ENCODE results near the gene CTBP1. TPM values are rescaled to one million over a fixed set of nuclear protein-coding genes. Genes with fewer than 3 reads are reported as not detected.

Gene CTBP1
- total and polyA plus RNA-seq, 2 donors (not counting 1 experiment from before 2014, with no cell fraction given), result 212 to 343 TPM

- Histone ChIP-seq H3K4me1 (ENCODE audit: control insufficient read depth in 2 of 2, insufficient read depth in 2 of 2, low read length in 2 of 2) (peaks cover under 1 to 2% of the 10 kb centered on the region in 2 donors), H3K4me2 (replicated peaks; ENCODE audit: low read depth, low read length, poor library complexity, severe bottlenecking) (no peak overlapping the region), H3K9me3 (ENCODE audit: control extremely low read depth in 1 of 3, control insufficient read depth in 2 of 3, insufficient read depth in 1 of 3, low read length in 2 of 3) (peaks cover 6 to 16% (median 6%) of the 10 kb centered on the region in 3 donors), H3K79me2 (ENCODE audit: control insufficient read depth, insufficient read depth, low read length) (no peaks in the 10 kb centered on the region), H3K27me3 (replicated peaks in 1 of 4; ENCODE audit: control extremely low read depth in 1 of 4, control insufficient read depth in 3 of 4, insufficient read depth in 4 of 4, low read length in 3 of 4) (peaks cover 0 to 11% (median 4%) of the 10 kb centered on the region in 4 experiments), H3K4me3 (ENCODE audit: control extremely low read depth in 1 of 5, extremely low read depth in 1 of 5, insufficient read depth in 1 of 5, low read depth in 2 of 5, low read length in 4 of 5) (no peak overlapping the region), H3K36me3 (replicated peaks in 1 of 2; ENCODE audit: control extremely low read depth in 1 of 2, control insufficient read depth in 1 of 2, extremely low read depth in 1 of 2, insufficient read depth in 2 of 2, low read length in 1 of 2) (no peaks in the 10 kb centered on the region), H4K20me1 (ENCODE audit: control insufficient read depth, insufficient read depth, low read length, poor library complexity, severe bottlenecking) (no peaks in the 10 kb centered on the region), H3K27ac (ENCODE audit: low read length in 2 of 2) (no peak overlapping the region), H3K9ac (ENCODE audit: low read length) (no peak overlapping the region), H2AFZ (ENCODE audit: insufficient read depth, low read depth, low read length, poor library complexity, severe bottlenecking) (no peak overlapping the region)
- H3K4me1 Mint-ChIP-seq, result peaks cover 5% of the 10 kb centered on the region
- 88% methylated on average over 22 of the region's 28 CpGs for WGBS (ENCODE audit: insufficient coverage)
- H3K27me3 Mint-ChIP-seq, result peaks cover 5% of the 10 kb centered on the region
- no peak overlapping the region for H3K4me3 Mint-ChIP-seq
- no peaks in the 10 kb centered on the region for H3K9me3 Mint-ChIP-seq (ENCODE audit: insufficient read depth)
- H3K27ac Mint-ChIP-seq, result no peak overlapping the region
- DNase-seq (no peak), ATAC-seq (ENCODE audit: low read depth) (no peak)
- CTCF ChIA-PET, result no interaction called here
- POLR2A ChIA-PET, result no interaction called here
- intact Hi-C loops (cut with micrococcal nuclease), result no loop called here
- TF ChIP-seq, protein P1, sequence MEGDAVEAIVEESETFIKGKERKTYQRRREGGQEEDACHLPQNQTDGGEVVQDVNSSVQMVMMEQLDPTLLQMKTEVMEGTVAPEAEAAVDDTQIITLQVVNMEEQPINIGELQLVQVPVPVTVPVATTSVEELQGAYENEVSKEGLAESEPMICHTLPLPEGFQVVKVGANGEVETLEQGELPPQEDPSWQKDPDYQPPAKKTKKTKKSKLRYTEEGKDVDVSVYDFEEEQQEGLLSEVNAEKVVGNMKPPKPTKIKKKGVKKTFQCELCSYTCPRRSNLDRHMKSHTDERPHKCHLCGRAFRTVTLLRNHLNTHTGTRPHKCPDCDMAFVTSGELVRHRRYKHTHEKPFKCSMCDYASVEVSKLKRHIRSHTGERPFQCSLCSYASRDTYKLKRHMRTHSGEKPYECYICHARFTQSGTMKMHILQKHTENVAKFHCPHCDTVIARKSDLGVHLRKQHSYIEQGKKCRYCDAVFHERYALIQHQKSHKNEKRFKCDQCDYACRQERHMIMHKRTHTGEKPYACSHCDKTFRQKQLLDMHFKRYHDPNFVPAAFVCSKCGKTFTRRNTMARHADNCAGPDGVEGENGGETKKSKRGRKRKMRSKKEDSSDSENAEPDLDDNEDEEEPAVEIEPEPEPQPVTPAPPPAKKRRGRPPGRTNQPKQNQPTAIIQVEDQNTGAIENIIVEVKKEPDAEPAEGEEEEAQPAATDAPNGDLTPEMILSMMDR (IDR thresholded peaks at IDR 0.05), result no peak
- no peak for TF ChIP-seq EZH2 (IDR thresholded peaks at IDR 0.05; ENCODE audit: borderline replicate concordance, insufficient read depth, low read depth, low read length, poor library complexity, severe bottlenecking)
Measured at GRCh38 chr4:1177274-1178141, 71.4 kb downstream of the CTBP1 start.
